Right ventricle myocardium inferior (tissue), 1 donor: ENCODE results near the gene CYFIP2. TPM values are rescaled to one million over a fixed set of nuclear protein-coding genes. Genes with fewer than 3 reads are reported as not detected.

Source experiments
- ATAC-seq: fragments of 200-7000 bp; cut with Tn5 transposase; one replicate; pipeline ENCODE4 v1.9.1; 2020; ENCODE audit warnings: mild to moderate bottlenecking, moderate library complexity
- DNase-seq: peaks from one replicate; pipeline ENCODE4 v3.0.0; 2021; ENCODE audit errors: missing footprints
- intact Hi-C: fragments of 100-400 bp; cut with DNase I; formaldehyde crosslinking; loops from one replicate; pipeline ENCODE4 v1.11.0; 2022
- total RNA-seq: library from RNA; stranded (reverse); fragmentation: NEBNext Ultra II Directional; extraction: Animal tissue kit (Norgen Biotek cat#: 25700); gene quantifications from one replicate; pipeline ENCODE4 v1.2.1, GENCODE V29; 2021
- donor health status: DM: no; HTN: yes; CAD: no; lungs with severe emphysema.

The CYFIP2 gene
- total RNA-seq, 1 donor from 2014 or later: 29.6 TPM

DNA sequence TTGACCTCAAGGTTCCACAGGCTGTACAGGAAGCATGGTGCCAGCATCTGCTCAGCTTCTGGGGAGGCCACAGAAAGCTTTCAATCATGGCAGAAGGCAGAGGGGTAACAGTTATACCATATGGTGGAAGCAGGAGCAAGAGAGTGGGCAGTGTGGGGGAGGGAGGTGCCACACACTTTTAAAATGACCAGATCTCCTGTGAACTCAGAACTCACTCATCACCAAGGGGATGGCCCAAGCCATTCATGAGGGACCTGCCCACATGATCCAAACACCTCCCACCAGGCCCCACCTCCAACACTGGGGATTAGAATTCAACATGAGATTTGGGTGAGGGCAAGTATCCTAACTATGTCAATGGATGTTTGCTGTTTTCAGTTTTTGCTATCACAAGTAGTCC, 16.2 kb downstream of the CYFIP2 start:
- DNase-seq: no peak
- intact Hi-C loops: no loop called here
- ATAC-seq: no peak

DNA sequence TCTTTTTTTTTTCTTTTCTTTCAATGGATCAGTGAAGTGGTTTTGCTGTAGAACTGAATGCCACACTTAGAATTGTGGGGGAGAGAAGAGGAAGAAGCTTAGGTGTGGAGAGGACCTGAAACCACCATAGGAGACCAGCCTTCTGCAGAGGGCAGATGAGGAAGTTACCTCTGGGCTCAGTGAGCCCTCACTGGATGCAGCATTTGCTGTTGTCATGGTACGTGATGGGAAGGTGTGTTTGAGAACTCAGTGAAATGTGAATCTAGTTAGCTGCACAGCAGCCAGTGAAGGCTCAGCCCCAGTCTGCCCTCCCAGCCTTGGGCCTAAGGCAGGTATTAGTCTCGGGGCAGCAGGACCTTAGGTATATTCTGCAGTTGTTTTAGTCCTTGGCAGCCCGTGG, 17.5 kb downstream of the CYFIP2 start:
- intact Hi-C loops: no loop called here
- DNase-seq (no peak), ATAC-seq (peak; percentile 21)

DNA sequence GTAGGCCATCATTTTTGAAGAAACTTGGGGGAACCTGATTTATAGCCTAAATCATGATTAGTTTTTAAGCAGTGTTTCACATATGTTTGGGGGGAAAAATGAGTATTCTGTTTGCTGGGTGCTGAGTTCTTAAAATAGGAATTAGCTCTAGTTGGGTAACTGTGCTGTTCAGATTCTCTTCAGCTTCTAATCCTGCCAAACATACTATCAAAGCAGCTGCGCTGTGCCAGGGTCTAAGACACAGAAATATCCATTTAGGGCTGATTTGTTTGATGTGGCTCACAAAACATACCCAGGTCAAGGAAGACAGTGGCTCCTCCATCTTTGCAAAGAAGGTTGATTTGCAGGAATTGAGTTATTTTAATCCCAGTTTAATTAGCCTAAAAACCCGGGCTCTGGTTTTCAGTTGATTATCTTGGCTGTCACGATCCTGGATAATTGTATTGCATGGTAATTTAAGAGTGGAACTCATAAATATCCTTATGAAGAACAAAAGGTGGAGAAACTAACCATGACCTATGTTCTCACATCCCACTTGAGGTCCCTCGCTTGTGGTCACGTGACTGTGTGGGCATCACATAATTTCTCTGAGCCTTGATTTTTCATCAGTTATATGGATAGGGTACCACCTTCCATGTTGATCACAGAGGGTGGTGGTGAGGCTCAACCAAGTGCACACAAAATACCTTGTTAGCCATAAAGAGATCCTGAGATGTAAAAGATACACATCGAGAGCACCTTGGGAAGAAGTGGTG, 18.7 kb downstream of the CYFIP2 start:
- no peak for ATAC-seq
- no peak for DNase-seq
- intact Hi-C loops: loop anchor here (2.0 kb wide), 1 partner anchor 18 kb away; the partner anchor contains the start of gene CYFIP2

DNA sequence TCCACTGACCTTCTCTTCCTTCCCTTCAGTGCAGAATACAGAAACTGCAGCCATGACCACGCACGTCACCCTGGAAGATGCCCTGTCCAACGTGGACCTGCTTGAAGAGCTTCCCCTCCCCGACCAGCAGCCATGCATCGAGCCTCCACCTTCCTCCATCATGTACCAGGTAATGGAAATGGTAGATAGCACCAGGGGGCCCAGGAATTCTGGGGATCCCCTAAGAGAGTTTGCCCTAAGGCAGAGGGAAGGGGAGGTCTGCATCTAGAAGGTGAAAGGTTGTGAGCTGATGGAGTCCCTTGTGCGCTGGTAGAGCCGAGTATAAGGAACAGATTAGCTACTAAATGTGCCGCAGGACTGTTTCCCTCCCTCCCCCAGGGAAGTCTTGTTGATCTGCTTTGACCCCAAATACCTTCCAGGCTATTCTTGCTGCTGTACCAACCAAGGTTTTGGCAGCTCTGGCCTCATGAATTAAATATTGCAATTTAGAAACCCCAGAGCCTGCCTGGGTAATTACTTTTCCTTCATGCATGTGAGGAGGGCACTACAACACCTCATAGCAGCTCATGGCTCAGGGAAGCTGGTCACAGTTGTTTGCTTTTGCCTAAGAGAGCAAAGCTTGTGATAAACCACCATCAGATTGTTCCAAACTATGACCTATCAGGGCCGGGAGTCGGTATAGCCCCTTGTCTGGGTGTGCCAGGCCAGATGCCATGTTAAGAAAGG, 19.6 kb downstream of the CYFIP2 start:
- DNase-seq (no peak), ATAC-seq (peak; percentile 6)
- intact Hi-C loops: loop anchor here (2.0 kb wide), 1 partner anchor 19 kb away; the partner anchor contains the start of gene CYFIP2

DNA sequence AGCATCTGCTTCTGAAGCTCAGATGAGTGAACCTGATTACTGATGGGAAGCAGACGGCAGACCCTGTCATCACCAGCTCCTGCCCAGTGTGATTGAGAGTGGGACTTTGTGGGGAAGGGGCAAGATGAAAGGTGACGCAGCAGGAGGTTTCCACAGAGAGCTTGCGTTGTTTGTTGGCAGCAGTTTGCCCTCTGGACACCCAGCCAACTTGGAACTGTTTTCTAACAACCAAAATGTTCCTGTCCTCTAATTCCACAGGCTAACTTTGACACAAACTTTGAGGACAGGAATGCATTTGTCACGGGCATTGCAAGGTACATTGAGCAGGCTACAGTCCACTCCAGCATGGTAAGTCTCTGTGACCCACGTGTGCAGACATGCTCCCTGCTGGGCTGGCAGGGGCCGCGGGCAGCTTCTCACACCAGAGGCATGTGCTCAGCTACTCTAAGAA, 20.9 kb downstream of the CYFIP2 start:
- intact Hi-C loops: no loop called here
- ATAC-seq (peak; percentile 76), DNase-seq (no peak)

DNA sequence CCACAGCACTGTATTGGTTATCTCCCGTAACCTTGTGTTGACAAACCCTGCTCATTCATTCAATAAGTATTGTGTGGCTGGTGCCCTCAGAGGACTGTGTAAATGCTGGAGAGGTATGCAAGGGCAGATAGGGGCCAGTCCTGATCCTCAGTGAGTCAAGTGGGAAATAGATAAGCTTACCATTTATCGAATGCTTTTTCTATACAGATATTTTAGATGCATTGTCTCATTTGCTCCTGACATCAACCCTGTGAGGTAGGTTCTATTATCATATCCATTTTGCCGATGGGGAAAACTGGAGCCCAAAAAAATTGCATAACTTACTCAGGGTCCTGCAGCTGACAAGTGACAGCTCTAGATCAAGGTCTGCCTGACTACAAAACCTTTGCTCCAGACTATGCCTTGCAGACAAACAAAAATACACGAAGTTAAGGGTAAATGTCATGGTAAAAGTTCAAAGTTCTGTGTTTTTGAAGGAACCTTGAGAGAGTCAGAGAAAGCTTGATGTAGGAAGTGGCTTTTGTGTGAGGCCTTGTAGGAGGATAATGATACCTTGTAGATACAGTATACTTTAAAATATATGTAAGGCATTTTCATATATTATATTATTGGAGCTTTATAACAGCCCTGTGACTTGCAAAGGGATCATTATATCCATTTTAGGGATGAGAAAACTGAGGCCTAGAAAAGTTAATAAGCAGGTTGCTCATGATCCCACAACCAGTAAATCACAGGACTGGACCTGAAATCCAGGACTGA, 22.7 kb downstream of the CYFIP2 start:
- intact Hi-C loops: no loop called here
- ATAC-seq (peak; percentile 51), DNase-seq (no peak)

DNA sequence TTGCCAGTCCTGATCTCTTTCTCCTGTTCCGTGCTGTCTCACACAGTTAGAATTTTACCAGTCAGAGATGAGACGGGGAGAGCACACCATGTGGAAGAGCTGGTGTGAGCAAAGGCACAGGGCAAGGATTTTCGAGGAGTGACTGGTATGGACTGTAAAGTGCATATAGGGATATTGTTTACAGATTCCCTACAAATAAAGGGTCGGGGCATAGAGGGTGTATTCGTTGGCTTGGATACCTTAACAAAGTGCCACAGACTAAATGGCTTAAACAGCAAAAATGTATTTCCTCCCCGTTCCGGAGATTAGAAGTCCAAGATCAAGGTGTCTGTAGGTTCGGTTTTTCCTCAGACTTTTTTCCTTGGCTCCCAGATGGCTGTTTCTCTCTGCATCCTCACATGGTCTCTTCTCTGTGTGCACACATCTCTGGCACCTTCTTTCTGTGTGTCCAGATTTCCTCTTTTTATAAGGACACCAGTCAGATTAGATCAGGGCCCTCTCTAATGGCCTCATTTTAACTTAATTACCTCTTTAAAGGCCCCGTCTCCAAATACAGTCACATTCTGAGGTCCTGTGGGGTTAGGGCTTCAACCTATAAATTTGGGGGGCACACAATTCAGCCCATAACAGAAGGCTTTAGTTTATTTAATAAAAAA, 23.4 kb downstream of the CYFIP2 start:
- no peak for ATAC-seq
- intact Hi-C loops: no loop called here

DNA sequence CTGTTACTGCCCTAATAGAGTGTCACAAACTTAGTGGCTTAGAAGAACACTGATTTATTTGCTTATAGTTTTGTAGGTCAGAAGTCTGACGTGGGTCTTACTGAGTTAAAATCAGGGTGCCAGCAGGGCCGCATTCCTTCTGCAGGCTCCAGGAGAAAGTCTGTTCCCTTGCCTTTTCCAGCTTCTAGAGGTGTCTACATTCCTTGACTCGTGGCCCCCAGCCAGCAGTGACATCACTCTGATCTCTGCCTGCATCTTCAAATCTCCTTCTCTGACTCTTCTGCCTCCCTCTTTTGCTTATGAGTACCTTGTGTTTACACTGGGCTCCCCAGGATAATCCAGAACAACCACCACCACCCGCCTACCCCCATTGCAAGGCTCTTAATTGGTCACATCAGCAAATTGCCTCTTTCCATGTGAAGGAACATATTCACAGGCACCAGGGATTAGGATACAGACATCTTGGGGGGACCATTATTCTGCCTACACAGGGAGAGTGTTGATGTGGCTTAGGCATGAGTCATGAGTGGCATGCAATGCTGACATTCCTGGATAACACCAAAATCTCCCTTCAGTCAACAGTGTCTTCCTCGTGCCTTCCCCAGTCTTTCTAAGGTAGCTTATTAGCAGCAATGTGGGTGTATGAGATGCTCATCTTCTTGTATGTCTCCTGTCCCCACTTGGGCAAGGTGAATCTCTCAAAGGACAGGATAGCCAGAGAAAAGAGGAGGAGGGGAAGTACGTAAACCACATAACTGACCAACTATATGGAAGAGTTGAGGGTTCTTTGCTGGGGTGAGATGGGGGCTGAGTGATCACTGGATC, 24.4 kb downstream of the CYFIP2 start:
- no peak for ATAC-seq

More for the DNA sequence above, 23.4 kb downstream of the CYFIP2 start:
- DNase-seq: no peak

DNA sequence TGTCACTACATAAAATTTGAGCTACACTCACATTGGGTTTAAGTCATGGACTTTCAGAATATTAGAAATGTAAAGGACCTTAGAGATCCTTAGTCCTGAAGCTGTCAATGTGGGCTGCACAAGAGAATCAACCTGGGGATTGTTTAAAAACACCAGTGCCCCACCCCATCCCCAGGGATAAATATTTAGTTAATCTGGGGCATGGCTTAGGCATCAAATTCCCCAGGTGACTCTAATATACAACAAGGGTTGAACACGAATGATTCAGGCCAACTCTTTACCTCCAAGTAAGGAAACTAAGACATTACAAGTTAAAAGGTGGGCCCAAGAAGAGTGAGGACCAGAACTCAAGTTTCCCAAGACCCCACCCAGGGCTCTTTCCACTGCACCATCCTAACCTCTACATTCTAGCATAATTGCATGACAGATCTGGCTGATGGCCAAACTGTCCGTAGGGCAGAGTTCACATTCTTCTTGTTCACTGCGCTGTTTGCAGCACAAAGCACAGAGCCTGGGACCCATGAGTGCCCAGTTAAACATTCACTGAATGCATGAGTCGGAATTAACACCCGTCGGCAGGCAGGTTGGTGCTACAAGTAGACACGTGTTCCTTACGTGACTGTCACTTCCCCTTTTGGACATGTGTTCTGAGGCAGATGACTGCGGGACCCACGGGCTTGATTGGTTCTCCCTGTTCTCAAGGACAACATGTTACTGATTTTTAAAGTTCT, 25.2 kb downstream of the CYFIP2 start:
- intact Hi-C loops: no loop called here
- no peak for DNase-seq
- ATAC-seq: no peak

More for the DNA sequence above, 24.4 kb downstream of the CYFIP2 start:
- intact Hi-C loops: no loop called here
- no peak for DNase-seq

DNA sequence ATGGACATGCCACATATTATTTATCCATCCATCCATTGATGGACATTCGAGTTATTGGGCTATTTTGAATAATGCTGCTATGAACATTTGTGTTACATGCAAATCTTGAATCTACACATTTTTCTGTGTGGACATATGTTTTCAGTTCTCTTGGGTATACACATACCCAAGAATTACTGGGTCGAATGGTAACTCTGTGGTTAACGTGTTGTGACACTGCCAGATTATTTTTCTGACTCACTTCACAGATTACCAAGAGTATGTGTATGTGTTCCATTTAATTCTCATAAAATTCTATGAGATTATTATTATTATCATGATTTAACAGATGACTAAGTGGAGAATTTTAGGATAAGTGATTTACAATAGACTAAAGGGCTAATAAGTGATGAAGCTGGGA, 26.7 kb downstream of the CYFIP2 start:
- intact Hi-C loops: no loop called here

DNA sequence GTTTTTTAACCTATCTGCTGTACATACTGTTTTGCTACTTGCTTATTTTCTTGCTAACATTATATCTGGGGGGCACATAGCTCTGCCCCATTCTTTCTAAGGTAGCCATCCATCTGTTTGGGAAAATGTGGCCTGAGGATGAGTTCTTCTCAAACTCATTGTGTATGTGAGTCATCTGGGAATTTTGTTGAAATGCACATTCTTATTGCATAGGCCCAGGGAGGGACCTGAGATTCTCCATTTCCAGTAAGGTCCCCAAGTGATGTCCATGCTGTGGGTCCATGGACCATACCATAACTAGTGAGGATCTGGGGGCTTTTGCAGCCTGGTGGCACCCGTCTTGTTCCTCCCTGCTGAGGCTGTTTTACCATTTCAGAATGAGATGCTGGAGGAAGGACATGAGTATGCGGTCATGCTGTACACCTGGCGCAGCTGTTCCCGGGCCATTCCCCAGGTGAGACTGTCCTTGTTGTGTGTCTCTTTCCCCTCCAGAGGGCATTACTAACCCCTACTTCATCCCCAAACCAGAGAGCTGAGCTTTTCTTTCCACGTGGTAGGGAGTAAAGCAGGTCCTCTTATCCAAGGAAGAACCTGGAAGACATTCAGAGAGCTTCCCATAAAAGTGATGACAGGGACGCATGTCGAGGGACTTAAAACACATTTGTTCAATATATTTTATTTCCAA, 28.6 kb downstream of the CYFIP2 start:
- DNase-seq: no peak
- intact Hi-C loops: no loop called here
- ATAC-seq: no peak

More for the DNA sequence above, 26.7 kb downstream of the CYFIP2 start:
- ATAC-seq (no peak), DNase-seq (no peak)

DNA sequence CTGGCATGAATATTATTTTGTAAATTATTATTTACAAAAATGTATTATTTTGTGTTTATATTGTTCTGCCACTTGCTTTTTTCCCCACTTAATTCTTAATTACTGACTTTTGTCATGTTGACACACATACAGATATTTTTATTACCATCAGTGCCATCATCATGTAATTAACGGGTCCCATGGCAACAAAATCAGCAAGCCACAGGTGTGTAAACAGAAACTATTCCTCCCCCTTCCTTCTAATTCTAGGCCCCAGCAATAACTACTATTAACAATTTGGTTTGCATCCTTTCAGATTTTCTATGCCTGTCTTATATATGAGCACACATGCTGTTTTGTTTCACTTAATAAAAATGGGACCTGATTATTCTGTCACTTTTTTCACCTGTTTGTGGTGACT, 29.3 kb downstream of the CYFIP2 start:
- intact Hi-C loops: no loop called here
- ATAC-seq: no peak

DNA sequence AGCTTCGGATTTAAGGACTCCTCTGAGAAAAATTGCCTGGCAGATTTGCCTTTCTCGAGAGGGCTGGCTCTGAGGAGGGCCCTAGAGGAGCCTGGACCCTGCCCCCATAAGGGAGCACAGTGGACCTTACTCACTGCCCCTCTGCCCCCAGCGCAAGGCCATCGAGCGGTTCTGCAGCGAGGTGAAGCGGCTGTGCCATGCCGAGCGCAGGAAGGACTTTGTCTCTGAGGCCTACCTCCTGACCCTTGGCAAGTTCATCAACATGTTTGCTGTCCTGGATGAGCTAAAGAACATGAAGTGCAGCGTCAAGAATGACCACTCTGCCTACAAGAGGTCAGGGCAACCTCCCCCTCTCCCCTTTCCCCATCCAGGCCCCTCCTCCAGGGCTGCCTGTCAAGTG, 34.6 kb downstream of the CYFIP2 start:
- intact Hi-C loops: no loop called here
- no peak for ATAC-seq

More for the DNA sequence above, 29.3 kb downstream of the CYFIP2 start:
- DNase-seq: no peak

DNA sequence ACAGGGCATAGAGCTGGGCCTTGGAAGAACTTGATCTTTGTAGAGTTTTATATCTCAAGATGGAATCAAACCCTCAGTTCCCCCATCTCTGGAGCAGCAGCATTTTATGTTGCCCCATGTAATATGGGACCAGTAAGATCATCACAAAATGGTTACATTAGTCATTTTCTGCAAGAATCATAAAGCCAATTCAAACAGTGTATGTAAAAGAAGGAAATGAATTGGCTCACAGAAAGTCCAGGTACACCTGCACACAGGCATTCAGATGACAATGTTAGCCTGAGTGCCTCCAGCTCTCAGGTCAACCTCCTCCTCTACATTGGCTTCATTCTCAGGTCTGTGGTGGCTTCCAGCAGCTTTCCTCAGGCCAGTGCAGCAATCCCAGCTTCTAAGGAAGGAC, 35.1 kb downstream of the CYFIP2 start:
- intact Hi-C loops: no loop called here
- ATAC-seq (no peak), DNase-seq (no peak)

More for the DNA sequence above, 34.6 kb downstream of the CYFIP2 start:
- no peak for DNase-seq

DNA sequence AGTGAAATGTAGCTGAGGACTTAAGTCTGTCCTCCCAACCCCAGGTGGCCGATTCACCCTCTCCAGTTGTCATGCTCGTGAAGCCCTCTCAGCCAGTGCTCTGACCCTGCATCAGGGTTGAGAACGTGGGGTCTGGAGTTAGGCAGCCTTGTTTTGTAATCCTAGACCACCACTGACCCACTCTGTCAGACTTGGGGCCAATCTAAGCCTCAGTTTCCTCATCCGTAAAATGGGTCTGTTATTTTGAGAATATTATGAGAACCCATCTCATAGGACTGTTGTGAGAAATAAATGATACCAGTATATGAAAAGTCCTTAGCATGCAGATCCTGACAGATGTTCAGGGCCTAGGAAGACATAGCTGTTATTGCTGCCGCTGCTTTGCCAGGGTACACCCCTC, 37.1 kb downstream of the CYFIP2 start:
- intact Hi-C loops: no loop called here
- ATAC-seq (no peak), DNase-seq (no peak)

DNA sequence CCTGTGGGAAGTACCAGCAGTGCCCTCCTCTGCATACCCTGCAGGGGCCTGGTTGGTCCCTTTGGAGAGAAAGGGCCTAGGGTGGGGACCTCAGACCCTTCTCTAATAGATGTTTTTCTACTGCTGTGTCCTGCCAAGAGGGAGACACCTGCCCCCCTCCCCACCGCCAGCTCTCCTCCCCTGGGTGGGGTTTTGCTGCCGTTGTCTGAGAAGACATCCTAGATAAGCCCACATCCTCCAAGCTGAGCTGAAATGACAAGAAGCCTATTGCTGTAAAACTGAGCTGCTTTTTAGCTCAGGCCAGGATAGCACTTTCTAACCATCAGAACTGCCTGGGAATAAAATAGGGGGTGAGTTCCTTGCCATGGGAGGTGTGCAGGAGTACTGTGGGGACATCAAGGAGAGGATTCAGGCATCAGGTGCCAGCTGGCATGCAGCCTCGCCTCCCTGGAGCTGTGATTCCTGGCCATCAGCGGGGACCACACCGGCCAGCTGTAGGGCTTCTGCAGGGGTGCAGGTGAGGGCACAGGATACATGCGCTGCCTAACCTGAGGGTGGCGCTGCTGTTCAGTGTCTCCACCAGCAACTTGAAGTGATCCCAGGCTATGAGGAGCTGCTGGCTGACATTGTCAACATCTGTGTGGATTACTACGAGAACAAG, 37.9 kb downstream of the CYFIP2 start:
- peak; percentile 70 for ATAC-seq
- peak; percentile 74 for DNase-seq
- intact Hi-C loops: no loop called here
